PC-9 (cell line): ENCODE data around the gene PADI6. TPM values are rescaled to one million over a fixed set of nuclear protein-coding genes. Genes with fewer than 3 reads are reported as not detected.

Source experiments
- BruUV-seq: library from RNA; stranded (reverse); fragments of 400-500 nt; replicated peaks from 2 replicates; lab custom pipeline; 2021; lab: Mats Ljungman, UMichigan
- CTCF ChIA-PET: fragments of 300-600 bp; sonication (Branson Sonifier 250); formaldehyde crosslinking; loops from one replicate; lab custom pipeline; 2022; ENCODE audit warnings: antibody characterized with exemption; lab: Charles Lee
- POLR2A ChIA-PET: fragments of 300-600 bp; sonication (Branson Sonifier 250); formaldehyde crosslinking; loops from one replicate; lab custom pipeline; 2022; ENCODE audit warnings: antibody characterized with exemption; ENCODE audit not compliant: unreplicated experiment; lab: Charles Lee
- DNase-seq, 2 experiments: peaks; one replicate each; pipeline versions ENCODE4 v3.0.0 to v3.0.0-alpha.2; 2015 to 2022; ENCODE audit warnings: mixed read lengths in 1 of 2
- H2AFZ ChIP-seq: fragments of 200-600 bp; sonication (generic); 2 replicates; pipeline ENCODE4 v1.8.1; 2017; ENCODE audit warnings: antibody characterized with exemption
- H3F3A ChIP-seq: fragments of 200-600 bp; sonication (generic); 2 replicates; pipeline ENCODE4 v1.8.1; 2017; ENCODE audit warnings: antibody characterized with exemption, mild to moderate bottlenecking, low read depth; ENCODE audit not compliant: insufficient read depth
- H3K27ac ChIP-seq: fragments of 200-600 bp; sonication (generic); 2 replicates; pipeline ENCODE4 v1.6.1; 2016; ENCODE audit warnings: mixed run types
- H3K27me3 ChIP-seq: fragments of 200-600 bp; sonication (generic); 2 replicates; pipeline ENCODE4 v1.6.1; 2016; ENCODE audit warnings: low read depth, mixed run types; ENCODE audit not compliant: insufficient read depth
- H3K36me3 ChIP-seq: fragments of 200-600 bp; sonication (generic); 2 replicates; pipeline ENCODE4 v1.6.1; 2016; ENCODE audit warnings: low read depth, mixed run types
- H3K4me1 ChIP-seq: fragments of 200-600 bp; sonication (generic); replicated peaks from 2 replicates; pipeline ENCODE4 v1.6.1; 2016; ENCODE audit warnings: mixed run types; ENCODE audit not compliant: insufficient read depth
- H3K4me2 ChIP-seq: fragments of 200-600 bp; sonication (generic); 2 replicates; pipeline ENCODE4 v1.6.1; 2017; ENCODE audit warnings: mixed run types
- H3K4me3 ChIP-seq: fragments of 200-600 bp; sonication (generic); 2 replicates; pipeline ENCODE4 v1.6.1; 2016; ENCODE audit warnings: mixed run types
- H3K79me2 ChIP-seq: fragments of 200-600 bp; sonication (generic); 2 replicates; pipeline ENCODE4 v1.6.1; 2017; ENCODE audit warnings: low read depth, mixed run types
- H3K9me2 ChIP-seq: fragments of 200-600 bp; sonication (generic); 2 replicates; pipeline ENCODE4 v1.8.1; 2017; ENCODE audit warnings: mild to moderate bottlenecking; ENCODE audit not compliant: insufficient read depth
- H3K9me3 ChIP-seq: fragments of 200-600 bp; sonication (generic); 2 replicates; pipeline ENCODE4 v1.8.1; 2016; ENCODE audit warnings: low read depth; ENCODE audit not compliant: insufficient read depth
- H4K20me1 ChIP-seq: fragments of 200-600 bp; sonication (generic); 2 replicates; pipeline ENCODE4 v1.8.1; 2017; ENCODE audit not compliant: insufficient read depth
- CTCF ChIP-seq: fragments of 200-600 bp; sonication (generic); conservative IDR thresholded peaks from 2 replicates; pipeline ENCODE4 v1.6.1; 2017; ENCODE audit warnings: mixed run types, antibody characterized with exemption, mild to moderate bottlenecking, moderate library complexity
- EZH2 ChIP-seq: fragments of 200-600 bp; sonication (generic); IDR thresholded peaks from 2 replicates; pipeline ENCODE4 v1.8.0; 2017; ENCODE audit warnings: antibody characterized with exemption, low read depth
- intact Hi-C: fragments of 100-400 bp; cut with micrococcal nuclease; formaldehyde crosslinking; loops from one replicate; pipeline ENCODE4 v1.10.0; 2022; ENCODE audit not compliant: unreplicated experiment
- total RNA-seq: library from RNA; stranded (reverse); gene quantifications from 2 replicates; pipeline ENCODE4 v1.2.3, GENCODE V29; 2021

Gene PADI6
- total RNA-seq, 1 experiment from 2014 or later: 0.20 TPM

- no peaks in the 10 kb centered on the region for H3K9me3 ChIP-seq
- H3K4me2 ChIP-seq: no peak overlapping the region
- DNase-seq: no peak
- intact Hi-C loops: no loop called here
- H3K4me3 ChIP-seq: no peak overlapping the region
- H3K27ac ChIP-seq: no peak overlapping the region
- POLR2A ChIA-PET: no interaction called here
- no TSS peak for BruUV-seq
- CTCF ChIA-PET: no interaction called here
- H3K27me3 ChIP-seq: no peaks in the 10 kb centered on the region
- H2AFZ ChIP-seq: no peak overlapping the region
- H4K20me1 ChIP-seq: no peaks in the 10 kb centered on the region
- TF ChIP-seq CTCF (no peak), EZH2 (no peak)
- H3F3A ChIP-seq: no peaks in the 10 kb centered on the region
- no peaks in the 10 kb centered on the region for H3K4me1 ChIP-seq
- no peaks in the 10 kb centered on the region for H3K79me2 ChIP-seq
- no peaks in the 10 kb centered on the region for H3K36me3 ChIP-seq
- H3K9me2 ChIP-seq: no peaks in the 10 kb centered on the region
Observed at GRCh38 chr1:17330856-17331255, 41.1 kb upstream of the PADI6 start.

- no peaks in the 10 kb centered on the region for H3K27me3 ChIP-seq
- H3F3A ChIP-seq: no peaks in the 10 kb centered on the region
- no peaks in the 10 kb centered on the region for H3K4me1 ChIP-seq
- intact Hi-C loops: no loop called here
- H2AFZ ChIP-seq: no peak overlapping the region
- DNase-seq: no peak
- no TSS peak for BruUV-seq
- TF ChIP-seq CTCF (no peak), EZH2 (no peak)
- POLR2A ChIA-PET: no interaction called here
- H3K9me2 ChIP-seq: no peaks in the 10 kb centered on the region
- H3K4me3 ChIP-seq: no peak overlapping the region
- H4K20me1 ChIP-seq: no peaks in the 10 kb centered on the region
- no peak overlapping the region for H3K27ac ChIP-seq
- CTCF ChIA-PET: no interaction called here
- H3K4me2 ChIP-seq: no peak overlapping the region
- no peaks in the 10 kb centered on the region for H3K36me3 ChIP-seq
- no peaks in the 10 kb centered on the region for H3K79me2 ChIP-seq
- H3K9me3 ChIP-seq: no peaks in the 10 kb centered on the region
Observed at GRCh38 chr1:17333081-17333480, 38.9 kb upstream of the PADI6 start.

GRCh38 chr1:17335821-17336710 lies 35.9 kb upstream of the PADI6 start:
- no peak overlapping the region for H3K4me2 ChIP-seq
- ChIA-PET POLR2A (no interaction called here), CTCF (interaction anchor here (1.5 kb wide), 1 partner anchor 60 kb away, joined by 11 read pairs; no protein-coding TSS in a partner anchor)
- intact Hi-C loops: loop anchor here (1.0 to 2.0 kb wide), 5 partner anchors 35 to 277 kb away; no protein-coding TSS in a partner anchor
- no peaks in the 10 kb centered on the region for H3K27me3 ChIP-seq
- no peaks in the 10 kb centered on the region for H3K36me3 ChIP-seq
- no peaks in the 10 kb centered on the region for H4K20me1 ChIP-seq
- H3K9me3 ChIP-seq: no peaks in the 10 kb centered on the region
- H3K9me2 ChIP-seq: no peaks in the 10 kb centered on the region
- TF ChIP-seq CTCF (peak; percentile 86), EZH2 (no peak)
- no peaks in the 10 kb centered on the region for H3F3A ChIP-seq
- H3K79me2 ChIP-seq: no peaks in the 10 kb centered on the region
- H3K4me3 ChIP-seq: no peak overlapping the region
- no peak overlapping the region for H3K27ac ChIP-seq
- BruUV-seq: no TSS peak
- DNase-seq: peak; percentile 55 to 79
- H3K4me1 ChIP-seq: no peaks in the 10 kb centered on the region; the same call in 1 of the 2 replicates
- H2AFZ ChIP-seq: no peak overlapping the region
